ENCODE results near the gene ME1.
"Not testable (repeated sequence)": the region's sequence is repeated elsewhere in the genome, so short reads cannot be mapped to it uniquely, and the experiment has no call there.

ME1 gene

DNA sequence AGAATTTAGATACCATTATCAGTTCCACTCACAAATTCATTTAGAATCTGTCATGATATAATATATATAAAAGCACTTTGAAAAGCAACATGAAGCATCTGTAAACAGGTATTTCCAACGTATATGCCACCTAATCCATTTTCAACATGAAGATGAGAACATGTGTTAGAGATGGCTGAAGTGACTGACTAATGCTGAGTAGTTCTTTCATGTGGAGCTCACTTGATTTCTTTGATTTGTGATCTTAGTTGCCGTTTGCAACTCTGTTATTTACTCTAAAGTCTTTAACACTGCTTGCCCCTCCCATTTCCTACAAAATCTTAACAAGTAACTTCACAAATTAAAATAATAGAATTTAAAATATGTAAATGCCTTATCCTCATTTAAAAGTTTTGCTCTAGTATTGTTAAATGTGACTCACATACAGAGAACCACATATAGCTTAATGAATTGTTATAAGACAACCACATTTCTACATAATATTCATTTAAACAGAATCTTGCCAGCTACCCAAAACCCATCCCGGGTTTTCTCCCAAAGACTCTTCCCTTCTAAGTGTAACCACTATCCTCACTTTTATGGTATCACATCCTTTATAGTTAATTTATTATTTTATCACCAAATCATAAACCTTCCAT lies 78.3 kb downstream of the ME1 start:
- no peak for DNase-seq (ENCODE audit: low read depth in 3 of 3)

DNA sequence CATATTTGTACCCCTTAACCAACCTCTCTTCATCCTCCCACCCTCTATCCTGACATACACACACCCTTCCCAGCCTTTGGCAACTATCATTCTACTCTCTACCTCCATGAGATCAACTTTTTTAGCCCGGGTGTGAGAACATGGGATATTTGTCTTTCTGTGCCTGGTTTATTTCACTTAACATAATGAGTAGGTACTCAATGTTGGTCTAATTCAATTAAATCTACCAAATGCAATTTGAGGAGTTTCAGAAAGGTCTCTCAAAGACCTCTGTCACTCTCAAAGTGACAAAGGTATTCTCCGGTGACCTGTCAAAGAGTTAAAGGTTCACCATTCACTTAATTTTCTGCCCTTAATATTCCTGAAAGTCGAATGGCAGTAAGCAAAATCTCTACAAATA lies 87.7 kb downstream of the ME1 start:
- no peak for DNase-seq (ENCODE audit: low read depth in 3 of 3)

DNA sequence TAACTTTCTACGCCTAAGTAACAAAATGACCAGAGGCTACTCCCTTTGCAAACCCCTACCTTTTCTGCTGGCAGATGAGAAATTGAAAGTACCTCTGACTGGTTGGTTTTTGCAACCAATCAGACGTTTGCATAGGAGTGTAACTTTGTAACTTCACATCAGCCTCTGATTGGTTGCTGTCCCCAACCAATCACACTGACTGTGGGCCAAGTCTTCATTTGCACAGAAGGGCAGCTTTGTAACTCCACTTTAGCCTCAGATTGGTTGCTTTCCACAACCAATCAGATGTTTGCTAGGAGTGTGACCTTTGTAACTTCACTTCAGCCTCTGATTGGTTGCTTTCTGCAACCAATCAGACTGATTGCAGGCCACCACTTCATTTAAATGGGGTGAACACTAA lies 89.1 kb downstream of the ME1 start:
- no peak for DNase-seq (ENCODE audit: low read depth in 3 of 3)

DNA sequence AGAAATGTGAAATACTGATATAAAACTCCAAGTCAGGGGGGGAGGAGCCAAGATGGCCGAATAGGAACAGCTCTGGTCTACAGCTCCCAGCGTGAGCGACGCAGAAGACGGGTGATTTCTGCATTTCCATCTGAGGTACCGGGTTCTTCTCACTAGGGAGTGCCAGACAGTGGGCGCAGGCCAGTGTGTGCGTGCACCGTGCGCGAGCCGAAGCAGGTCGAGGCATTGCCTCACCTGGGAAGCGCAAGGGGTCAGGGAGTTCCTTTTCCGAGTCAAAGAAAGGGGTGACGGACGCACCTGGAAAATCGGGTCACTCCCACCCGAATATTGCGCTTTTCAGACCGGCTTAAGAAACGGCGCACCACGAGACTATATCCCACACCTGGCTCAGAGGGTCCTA lies 96.9 kb downstream of the ME1 start:
- not testable (repeated sequence) for DNase-seq (ENCODE audit: low read depth in 3 of 3)

DNA sequence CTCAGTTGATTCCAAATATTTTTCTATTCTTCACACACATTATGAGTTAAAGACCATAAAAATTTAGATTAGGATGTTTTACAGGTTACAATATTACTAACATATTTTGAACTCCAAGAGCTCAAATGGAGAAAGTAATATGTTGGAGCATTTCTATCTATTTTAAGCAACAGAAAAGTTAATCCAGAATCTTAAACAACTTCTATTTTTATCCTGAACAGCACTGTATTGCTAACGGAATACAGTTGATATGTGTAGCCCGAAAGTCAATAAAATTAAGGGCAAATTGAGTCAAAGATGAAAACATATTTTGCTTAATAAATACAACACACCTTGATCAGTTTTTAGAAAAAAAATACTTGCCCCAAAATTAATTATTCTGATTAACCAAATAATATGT lies 97.4 kb downstream of the ME1 start:
- no peak for DNase-seq (ENCODE audit: low read depth in 3 of 3)

DNA sequence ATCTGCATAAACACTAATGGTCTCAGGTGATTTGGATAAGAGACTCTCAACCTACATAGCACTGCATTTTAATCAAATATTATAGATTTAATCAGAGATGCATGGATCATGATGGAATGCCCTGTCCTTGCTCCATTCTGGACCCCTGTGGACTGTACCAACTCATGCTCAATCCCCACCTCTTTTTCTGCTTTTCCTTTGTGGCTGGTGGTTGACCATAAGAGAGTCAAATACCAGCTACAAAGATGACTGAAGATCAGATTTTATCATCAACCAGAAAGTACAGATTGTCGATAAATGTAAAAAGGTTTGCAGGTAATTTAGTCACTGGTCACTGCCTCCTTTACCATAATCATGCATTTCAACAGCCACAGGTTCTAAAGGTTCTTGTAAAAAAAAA lies 116.2 kb downstream of the ME1 start:
- no peak for DNase-seq (ENCODE audit: low read depth in 3 of 3)

DNA sequence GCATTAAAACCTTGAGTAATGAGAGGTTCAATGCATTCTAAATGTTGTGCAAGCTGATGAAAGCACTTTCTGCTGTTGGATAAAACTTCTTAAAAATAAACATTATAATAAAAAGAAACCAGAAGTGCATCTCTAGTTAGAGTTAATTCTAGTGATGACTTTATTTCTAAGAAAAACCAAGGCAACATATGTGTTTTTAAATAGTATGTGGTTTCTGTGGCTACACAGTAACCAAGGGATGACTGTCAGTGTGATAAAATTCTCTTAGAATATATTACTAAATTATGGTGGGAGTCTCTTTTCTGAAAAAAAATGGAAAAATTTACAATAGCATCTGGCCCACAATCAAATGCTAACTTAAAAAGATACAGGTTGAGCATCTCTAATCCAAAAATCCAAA lies 117.0 kb downstream of the ME1 start:
- DNase-seq (ENCODE audit: low read depth in 3 of 3) = no peak

DNA sequence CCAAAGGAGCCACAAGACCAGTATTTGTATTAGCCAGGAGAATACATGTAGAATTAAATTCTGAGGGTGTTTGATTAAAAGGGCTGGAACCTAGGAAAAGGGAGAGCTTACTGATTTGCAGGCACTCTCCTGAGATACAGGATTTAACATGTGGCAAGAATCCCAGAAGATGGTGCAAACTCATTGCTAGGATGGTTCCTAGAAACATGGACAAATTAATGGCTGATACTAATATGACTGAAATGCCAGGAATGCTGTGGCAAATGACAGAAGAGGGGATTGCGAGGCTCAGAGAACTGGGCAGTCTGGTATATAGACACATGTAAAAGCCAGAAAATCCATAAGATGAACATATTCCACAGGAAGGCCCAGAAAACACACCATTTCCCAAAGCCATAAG lies 119.6 kb downstream of the ME1 start:
- DNase-seq (ENCODE audit: low read depth in 3 of 3) = no peak

DNA sequence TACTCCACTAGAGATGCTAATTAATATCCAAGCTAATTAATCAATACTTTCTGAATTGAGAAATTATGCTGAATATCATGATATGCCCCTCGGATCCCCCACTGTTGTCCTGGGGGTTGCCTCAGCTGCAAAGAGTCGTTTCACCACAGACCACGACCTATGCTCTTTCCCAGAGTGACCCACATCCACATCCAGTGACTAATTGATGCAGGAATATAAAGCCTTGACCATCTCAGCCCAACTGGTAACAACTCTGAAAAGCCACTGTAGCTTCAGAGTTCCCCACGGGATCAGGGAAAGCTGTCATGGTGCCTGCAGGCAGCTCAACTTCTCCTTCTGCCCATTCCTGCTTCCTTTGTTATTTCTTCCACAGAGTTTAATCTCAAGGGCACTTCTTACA lies 120.8 kb downstream of the ME1 start:
- DNase-seq (ENCODE audit: low read depth in 3 of 3) = no peak

DNA sequence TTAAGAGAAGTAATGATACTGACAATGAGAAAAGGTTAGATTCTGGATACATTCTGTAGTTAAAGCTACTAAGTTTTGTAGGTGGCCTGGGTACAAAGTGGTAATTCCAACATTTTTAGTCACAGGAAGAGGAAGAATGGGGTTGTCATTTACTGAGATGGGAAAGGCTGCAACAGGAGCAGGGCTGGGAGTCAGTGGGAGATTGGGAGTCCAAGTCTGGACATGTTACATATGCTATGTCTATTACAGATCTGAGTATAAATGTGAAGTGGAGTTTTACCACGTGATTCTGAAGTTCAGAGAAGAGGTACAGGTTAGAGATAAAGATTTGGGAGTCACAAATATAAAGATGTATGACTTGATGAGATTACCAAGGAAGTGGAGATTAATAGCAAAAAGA lies 121.5 kb downstream of the ME1 start:
- DNase-seq (ENCODE audit: low read depth in 3 of 3) = no peak

DNA sequence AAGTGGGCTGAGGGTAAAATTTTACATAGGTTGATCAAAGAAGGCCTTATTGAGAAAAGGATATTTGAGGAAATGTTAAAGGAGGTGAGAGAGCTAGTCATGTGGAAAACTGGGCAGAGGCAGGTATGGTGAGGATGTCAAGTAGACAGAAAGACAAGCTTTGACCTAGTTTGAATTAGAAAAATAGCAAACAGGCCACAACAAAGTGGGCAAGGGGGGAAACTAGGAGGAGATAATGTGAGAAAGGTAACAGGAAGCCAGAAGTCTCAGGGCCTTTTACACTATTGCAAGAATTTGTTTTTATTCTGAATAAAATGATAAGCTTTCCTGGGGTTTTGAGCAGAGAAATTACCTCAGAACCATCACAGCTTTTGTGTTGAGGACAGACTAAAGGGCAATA lies 122.0 kb downstream of the ME1 start:
- no peak for DNase-seq (ENCODE audit: low read depth in 3 of 3)

DNA sequence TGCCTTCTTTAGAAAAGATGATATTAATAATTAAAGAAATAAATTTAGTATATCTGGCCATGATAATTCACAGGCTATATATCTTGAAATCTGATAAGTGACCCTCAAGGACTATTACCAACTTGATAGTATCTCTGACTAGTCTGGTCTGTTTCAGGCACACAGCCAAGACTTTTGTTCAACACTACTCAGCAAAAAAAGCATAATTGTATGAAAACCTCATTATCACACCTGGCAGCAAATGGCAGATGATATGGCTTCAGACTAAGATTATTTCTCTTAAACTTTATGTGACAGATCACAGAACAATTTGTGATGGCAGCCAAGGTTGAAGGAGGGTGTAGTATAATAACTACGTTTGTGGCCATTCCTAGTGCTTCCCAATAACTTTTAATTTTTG lies 123.0 kb downstream of the ME1 start:
- DNase-seq (ENCODE audit: low read depth in 3 of 3) = no peak

DNA sequence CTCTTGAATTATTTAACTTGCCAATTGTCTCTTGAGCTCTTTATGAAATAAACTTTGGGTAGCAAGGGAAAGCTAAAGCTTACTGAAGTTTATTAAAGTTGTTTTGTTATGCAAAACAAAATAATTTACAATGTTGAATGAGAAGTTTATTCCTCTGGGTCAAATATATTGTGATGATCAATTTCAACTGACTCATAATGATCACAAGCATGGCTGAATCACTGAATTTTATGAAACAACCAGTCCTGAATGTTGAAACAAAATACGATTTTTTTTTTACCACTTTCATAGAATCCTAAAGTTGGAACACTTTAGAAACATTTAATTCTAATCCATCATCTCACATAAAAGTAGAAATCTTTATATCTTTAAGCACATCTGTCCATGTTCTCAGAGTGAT lies 127.4 kb downstream of the ME1 start:
- no peak for DNase-seq (ENCODE audit: low read depth in 3 of 3)

DNA sequence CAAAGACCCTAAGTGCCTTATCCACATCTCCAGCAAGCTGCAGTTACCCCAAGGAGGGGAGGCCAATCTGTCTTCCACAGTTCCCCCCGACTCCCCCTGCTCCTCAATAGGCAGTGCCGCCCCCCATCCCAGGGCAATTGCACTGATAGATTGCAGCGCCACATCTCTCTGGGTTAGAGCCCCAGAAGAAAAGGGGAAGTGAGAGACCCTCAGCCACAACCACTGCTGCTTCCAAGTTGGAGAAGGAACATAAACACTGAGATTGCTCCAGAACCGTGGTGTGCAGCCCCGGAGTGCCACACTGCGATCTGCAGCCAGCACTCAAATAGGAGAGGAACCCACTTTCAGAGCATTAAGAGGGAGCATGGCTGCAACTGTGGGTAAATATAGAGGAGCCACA lies 136.2 kb downstream of the ME1 start:
- no peak for DNase-seq (ENCODE audit: low read depth in 3 of 3)

DNA sequence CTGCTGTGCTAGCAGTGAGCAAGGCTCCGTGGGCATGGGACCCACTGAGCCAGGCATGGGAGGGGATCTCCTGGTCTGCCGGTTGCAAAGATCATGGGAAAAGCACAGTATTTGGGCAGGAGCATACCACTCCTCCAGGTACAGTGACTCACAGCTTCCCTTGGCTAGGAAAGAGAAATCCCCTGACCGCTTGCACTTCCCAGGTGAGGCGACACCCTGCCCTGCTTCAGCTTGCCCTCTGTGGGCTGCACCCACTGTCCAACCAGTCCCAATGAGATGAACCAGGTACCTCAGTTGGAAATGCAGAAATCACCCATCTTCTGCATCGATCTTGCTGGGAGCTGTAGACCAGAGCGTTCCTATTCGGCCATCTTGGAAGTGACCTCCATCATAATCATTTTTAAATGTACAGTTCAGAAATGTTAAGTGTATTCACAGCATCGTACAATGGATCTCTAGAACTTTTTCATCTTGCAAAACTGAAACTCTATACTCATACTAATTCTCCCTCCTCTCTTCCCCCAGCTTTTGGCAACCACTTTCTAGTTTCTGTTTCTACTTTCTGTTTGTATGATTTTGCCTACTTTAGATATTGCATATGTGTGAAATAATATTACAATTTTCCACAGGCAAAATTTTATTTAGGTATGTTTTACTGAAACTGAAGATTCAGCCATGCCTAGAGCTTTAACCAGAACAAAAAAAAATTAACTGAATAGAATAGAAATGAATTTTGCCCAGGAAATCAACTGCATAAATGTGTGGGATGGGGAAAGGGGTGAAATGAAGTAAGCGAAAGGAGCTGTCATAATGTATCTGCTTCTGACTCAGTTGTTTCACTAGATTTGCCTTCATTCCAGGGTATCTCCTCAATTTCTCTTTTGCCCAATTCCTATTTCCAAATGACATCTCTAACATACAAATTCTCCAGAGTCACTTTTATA lies 137.7 kb downstream of the ME1 start:
- no peak for DNase-seq (ENCODE audit: low read depth in 3 of 3)

DNA sequence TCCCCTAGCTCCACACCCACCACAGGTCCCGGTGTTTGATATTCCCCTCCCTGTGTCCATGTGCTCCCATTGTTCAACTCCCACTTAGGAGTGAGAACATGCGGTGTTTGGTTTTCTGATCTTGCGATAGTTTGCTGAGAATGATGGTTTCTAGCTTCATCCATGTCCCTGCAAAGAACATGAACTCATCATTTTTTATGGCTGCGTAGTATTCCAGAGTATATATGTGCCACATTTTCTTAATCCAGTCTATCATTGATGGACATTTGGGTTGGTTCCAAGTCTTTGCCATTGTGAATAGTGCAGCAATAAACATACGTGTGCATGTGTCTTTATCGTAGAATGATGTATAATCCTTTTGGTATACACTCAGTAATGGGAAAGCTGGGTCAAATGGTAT lies 143.6 kb downstream of the ME1 start:
- not testable (repeated sequence) for DNase-seq (ENCODE audit: low read depth in 3 of 3)

DNA sequence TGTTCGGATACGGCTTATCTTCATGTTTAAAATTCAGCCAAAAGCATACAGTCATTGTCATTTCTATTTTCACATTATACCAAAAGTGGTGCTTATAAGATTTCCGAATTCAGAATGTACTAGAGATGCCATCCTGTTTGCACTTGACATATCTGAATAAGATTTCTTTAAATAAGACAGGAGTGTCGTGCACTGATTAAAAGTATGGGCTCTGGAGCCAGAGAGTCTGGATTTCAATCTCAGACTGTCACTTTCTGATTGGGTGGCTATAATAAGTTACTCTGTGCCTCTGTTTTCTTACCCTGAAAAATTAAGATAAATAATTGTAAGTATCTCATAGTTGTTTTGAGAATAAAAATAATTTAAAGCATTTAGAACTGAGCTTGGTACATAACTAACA lies 144.9 kb downstream of the ME1 start:
- DNase-seq (ENCODE audit: low read depth in 3 of 3) = no peak

DNA sequence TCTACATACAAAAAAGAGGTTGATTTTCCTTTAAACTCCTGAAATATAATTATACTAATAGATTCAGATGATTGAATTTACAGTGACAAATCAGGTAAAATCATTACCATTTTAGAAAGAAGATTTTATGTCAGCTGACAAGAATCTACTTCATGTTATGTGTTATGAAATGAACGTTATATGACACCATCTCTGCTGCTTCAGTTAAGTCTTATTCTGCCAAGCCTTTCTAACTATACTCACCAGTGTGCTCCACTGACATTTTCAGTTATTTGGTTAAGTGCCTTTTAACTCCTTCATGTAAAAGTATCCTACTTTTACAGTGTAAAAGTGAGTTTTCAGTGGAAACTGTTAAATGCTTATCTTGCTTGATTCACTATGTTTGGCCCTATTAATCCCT lies 157.3 kb downstream of the ME1 start:
- DNase-seq (ENCODE audit: low read depth in 3 of 3) = no peak

DNA sequence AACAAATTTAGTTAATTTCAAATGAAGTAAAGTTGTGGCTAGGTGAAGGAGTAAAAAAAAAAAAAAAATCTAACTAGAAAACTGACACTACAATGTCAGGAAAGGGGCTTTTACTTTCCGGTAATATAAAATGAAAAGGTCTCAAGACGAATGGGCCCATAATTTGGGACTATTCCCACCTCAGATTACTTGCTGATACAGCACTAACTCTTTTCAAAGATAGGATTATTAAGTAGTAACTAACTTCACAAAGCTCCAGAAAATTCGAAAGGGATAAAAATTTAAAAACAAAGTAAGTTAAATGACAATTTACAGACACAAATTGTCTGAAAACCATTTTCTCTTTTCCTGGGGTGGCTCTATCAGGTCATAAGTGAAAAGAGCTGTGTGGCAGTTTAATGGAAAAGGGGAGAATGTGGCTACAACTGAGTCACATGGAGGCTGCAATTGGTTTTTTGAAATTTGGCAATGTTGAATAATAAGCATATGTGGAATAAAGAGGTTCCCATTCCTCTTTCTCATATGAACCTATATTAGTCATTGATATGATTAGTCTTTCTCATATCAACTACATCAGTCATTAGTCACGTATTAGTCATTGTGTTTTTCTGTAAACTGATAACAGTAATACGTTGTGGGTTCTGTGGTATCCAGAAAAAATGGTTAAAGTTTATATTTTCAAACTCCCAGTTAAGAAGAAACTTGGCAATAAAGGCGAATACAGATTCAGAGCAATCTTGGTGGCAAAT lies 159.7 kb downstream of the ME1 start:
- no peak for DNase-seq (ENCODE audit: low read depth in 3 of 3)

DNA sequence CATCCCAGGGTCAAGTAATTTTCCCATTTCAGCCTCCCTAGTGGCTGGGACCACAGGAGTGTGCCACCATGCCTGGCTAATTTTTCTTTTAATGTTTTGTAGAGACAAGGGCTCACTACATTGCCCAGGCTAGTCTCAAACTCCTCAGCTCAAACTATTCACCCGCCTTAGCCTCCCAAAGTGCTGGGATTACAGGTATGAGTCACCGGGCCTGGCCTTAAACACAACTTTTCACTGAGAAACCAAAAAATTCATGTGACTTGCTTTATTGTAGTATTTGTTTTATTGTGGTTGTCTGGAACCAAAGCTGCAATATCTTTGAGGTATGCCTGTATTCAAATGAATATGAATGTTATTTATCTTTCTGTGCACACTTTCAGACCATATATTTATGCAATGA lies 165.5 kb downstream of the ME1 start:
- DNase-seq (ENCODE audit: low read depth in 3 of 3) = no peak

DNA sequence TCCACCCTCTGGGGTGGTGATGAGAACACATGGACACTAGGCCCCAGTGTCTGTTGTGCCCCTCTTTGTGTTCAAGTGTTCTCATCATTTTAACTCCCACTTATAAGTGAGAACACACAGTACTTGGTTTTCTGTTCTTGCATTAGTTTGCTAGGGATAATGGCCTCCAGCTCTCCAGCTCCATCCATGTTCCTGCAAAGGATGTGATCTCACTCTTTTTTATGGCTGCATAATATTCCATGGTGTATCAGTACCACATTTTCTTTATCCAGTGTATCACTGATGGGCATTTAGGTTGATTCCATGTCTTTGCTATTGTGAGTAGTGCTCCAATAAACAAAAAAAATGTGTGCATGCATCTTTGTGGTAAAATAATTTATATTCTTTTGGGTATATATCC lies 170.3 kb downstream of the ME1 start:
- DNase-seq (ENCODE audit: low read depth in 3 of 3) = no peak

DNA sequence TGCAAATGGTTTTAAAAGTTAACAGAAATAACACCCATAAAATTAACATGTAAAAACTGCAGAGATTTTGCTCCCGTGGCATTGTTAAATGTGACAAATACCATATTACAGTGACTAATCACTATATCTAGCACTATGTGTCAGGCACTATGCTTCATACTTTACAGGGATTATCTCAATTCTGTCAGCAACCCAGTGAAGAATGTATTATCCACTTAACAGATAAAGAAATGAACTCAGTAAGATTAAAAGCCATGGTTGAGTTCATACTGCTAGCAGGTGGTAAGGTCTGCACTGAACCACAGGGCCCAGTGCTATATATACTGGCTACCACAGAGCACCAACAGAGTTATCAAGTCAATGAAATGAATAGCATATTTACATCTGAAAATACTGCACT lies 172.3 kb downstream of the ME1 start:
- no peak for DNase-seq (ENCODE audit: low read depth in 3 of 3)

DNA sequence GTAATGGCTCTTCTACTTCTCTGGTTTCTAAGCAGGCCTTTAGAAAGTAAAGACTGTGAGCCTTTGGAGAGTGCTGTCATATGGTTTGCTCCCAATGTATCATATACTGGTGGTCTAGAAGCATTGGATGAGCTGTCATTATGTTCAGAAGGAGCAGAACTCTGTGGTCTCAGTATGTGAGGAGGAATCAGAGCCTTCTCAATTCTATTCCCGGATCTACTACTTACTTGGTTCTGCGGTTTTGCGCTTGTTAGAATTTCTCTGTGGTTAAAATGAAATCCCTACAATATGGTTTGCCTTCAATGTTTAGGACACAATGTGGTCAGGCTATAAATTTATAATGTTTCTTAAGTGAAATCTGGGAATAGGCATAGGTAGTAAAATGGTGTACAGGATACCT lies 173.1 kb downstream of the ME1 start:
- no peak for DNase-seq (ENCODE audit: low read depth in 3 of 3)
